ENCODE data around the gene ID4.
A peak's percentile ranks its signal among the peaks of the same experiment; 100 is the strongest.
"Not testable (repeated sequence)": the region's sequence is repeated elsewhere in the genome, so short reads cannot be mapped to it uniquely, and the experiment has no call there.

Gene ID4

GRCh38 chr6:19848465-19849029 is 11.4 kb downstream of the ID4 start:
- no peaks in the 10 kb centered on the region for H3K36me3 ChIP-seq (ENCODE audit: control insufficient read depth, insufficient read depth, low read length)
- peaks cover 18% of the 10 kb centered on the region for H3K4me1 ChIP-seq (ENCODE audit: control insufficient read depth, insufficient read depth, low read length)
- H3K27ac ChIP-seq (ENCODE audit: low read depth, low read length) = no peak overlapping the region
- H3K27me3 ChIP-seq (ENCODE audit: control insufficient read depth, insufficient read depth, low read length) = no peaks in the 10 kb centered on the region
- no peak overlapping the region for H3K9ac ChIP-seq (ENCODE audit: low read depth, low read length)
- no peak overlapping the region for H3K4me3 ChIP-seq (ENCODE audit: low read depth, low read length)
- H3K9me3 ChIP-seq (ENCODE audit: control insufficient read depth, insufficient read depth, low read length) = no peaks in the 10 kb centered on the region

GRCh38 chr6:19849196-19849595 is 12.0 kb downstream of the ID4 start:
- H3K9me3 ChIP-seq (ENCODE audit: control insufficient read depth, insufficient read depth, low read length) = no peaks in the 10 kb centered on the region
- H3K4me1 ChIP-seq (ENCODE audit: control insufficient read depth, insufficient read depth, low read length) = peaks cover 13% of the 10 kb centered on the region
- no peak overlapping the region for H3K4me3 ChIP-seq (ENCODE audit: low read depth, low read length)
- H3K36me3 ChIP-seq (ENCODE audit: control insufficient read depth, insufficient read depth, low read length) = no peaks in the 10 kb centered on the region
- H3K9ac ChIP-seq (ENCODE audit: low read depth, low read length) = no peak overlapping the region
- H3K27ac ChIP-seq (ENCODE audit: low read depth, low read length) = no peak overlapping the region
- no peaks in the 10 kb centered on the region for H3K27me3 ChIP-seq (ENCODE audit: control insufficient read depth, insufficient read depth, low read length)

GRCh38 chr6:19849755-19850154 is 12.6 kb downstream of the ID4 start:
- Histone ChIP-seq H3K9me3 (ENCODE audit: control insufficient read depth, insufficient read depth, low read length) (no peaks in the 10 kb centered on the region), H3K36me3 (ENCODE audit: control insufficient read depth, insufficient read depth, low read length) (no peaks in the 10 kb centered on the region), H3K4me3 (ENCODE audit: low read depth, low read length) (no peak overlapping the region), H3K9ac (ENCODE audit: low read depth, low read length) (no peak overlapping the region), H3K27me3 (ENCODE audit: control insufficient read depth, insufficient read depth, low read length) (no peaks in the 10 kb centered on the region), H3K4me1 (ENCODE audit: control insufficient read depth, insufficient read depth, low read length) (peaks cover 10% of the 10 kb centered on the region), H3K27ac (ENCODE audit: low read depth, low read length) (no peak overlapping the region)

- Histone ChIP-seq H3K4me1 (ENCODE audit: control insufficient read depth, insufficient read depth, low read length) (peaks cover 10% of the 10 kb centered on the region), H3K27ac (ENCODE audit: low read depth, low read length) (peak overlapping the region; percentile 49), H3K9ac (ENCODE audit: low read depth, low read length) (peak overlapping the region; percentile 3; the same call in 1 of the 2 replicates), H3K4me3 (ENCODE audit: low read depth, low read length) (no peak overlapping the region), H3K27me3 (ENCODE audit: control insufficient read depth, insufficient read depth, low read length) (no peaks in the 10 kb centered on the region), H3K36me3 (ENCODE audit: control insufficient read depth, insufficient read depth, low read length) (no peaks in the 10 kb centered on the region), H3K9me3 (ENCODE audit: control insufficient read depth, insufficient read depth, low read length) (no peaks in the 10 kb centered on the region)
Observed at GRCh38 chr6:19851241-19852089, 14.3 kb downstream of the ID4 start.

GRCh38 chr6:19852090-19852457 is 14.9 kb downstream of the ID4 start:
- Histone ChIP-seq H3K4me1 (ENCODE audit: control insufficient read depth, insufficient read depth, low read length) (peaks cover 10% of the 10 kb centered on the region), H3K36me3 (ENCODE audit: control insufficient read depth, insufficient read depth, low read length) (no peaks in the 10 kb centered on the region), H3K27me3 (ENCODE audit: control insufficient read depth, insufficient read depth, low read length) (no peaks in the 10 kb centered on the region), H3K9ac (ENCODE audit: low read depth, low read length) (no peak overlapping the region), H3K9me3 (ENCODE audit: control insufficient read depth, insufficient read depth, low read length) (no peaks in the 10 kb centered on the region), H3K27ac (ENCODE audit: low read depth, low read length) (no peak overlapping the region), H3K4me3 (ENCODE audit: low read depth, low read length) (no peak overlapping the region)

- Histone ChIP-seq H3K27ac (ENCODE audit: low read depth, low read length) (no peak overlapping the region), H3K9ac (ENCODE audit: low read depth, low read length) (no peak overlapping the region), H3K9me3 (ENCODE audit: control insufficient read depth, insufficient read depth, low read length) (no peaks in the 10 kb centered on the region), H3K27me3 (ENCODE audit: control insufficient read depth, insufficient read depth, low read length) (no peaks in the 10 kb centered on the region), H3K4me3 (ENCODE audit: low read depth, low read length) (no peak overlapping the region), H3K36me3 (ENCODE audit: control insufficient read depth, insufficient read depth, low read length) (no peaks in the 10 kb centered on the region), H3K4me1 (ENCODE audit: control insufficient read depth, insufficient read depth, low read length) (peaks cover 10% of the 10 kb centered on the region)
Observed at GRCh38 chr6:19852927-19853326, 15.8 kb downstream of the ID4 start.

GRCh38 chr6:19854421-19855015 is 17.3 kb downstream of the ID4 start:
- H3K4me1 ChIP-seq (ENCODE audit: control insufficient read depth, insufficient read depth, low read length) = peaks cover 10% of the 10 kb centered on the region
- not testable (repeated sequence) for H3K9me3 ChIP-seq (ENCODE audit: control insufficient read depth, insufficient read depth, low read length); H3K9ac ChIP-seq (ENCODE audit: low read depth, low read length); H3K27ac ChIP-seq (ENCODE audit: low read depth, low read length); H3K4me3 ChIP-seq (ENCODE audit: low read depth, low read length); H3K36me3 ChIP-seq (ENCODE audit: control insufficient read depth, insufficient read depth, low read length); H3K27me3 ChIP-seq (ENCODE audit: control insufficient read depth, insufficient read depth, low read length)

GRCh38 chr6:19855536-19855935 is 18.4 kb downstream of the ID4 start:
- H3K27ac ChIP-seq (ENCODE audit: low read depth, low read length) = no peak overlapping the region
- H3K4me1 ChIP-seq (ENCODE audit: control insufficient read depth, insufficient read depth, low read length) = peaks cover 10% of the 10 kb centered on the region
- H3K27me3 ChIP-seq (ENCODE audit: control insufficient read depth, insufficient read depth, low read length) = no peaks in the 10 kb centered on the region
- H3K36me3 ChIP-seq (ENCODE audit: control insufficient read depth, insufficient read depth, low read length) = no peaks in the 10 kb centered on the region
- no peak overlapping the region for H3K9ac ChIP-seq (ENCODE audit: low read depth, low read length)
- H3K4me3 ChIP-seq (ENCODE audit: low read depth, low read length) = no peak overlapping the region
- no peaks in the 10 kb centered on the region for H3K9me3 ChIP-seq (ENCODE audit: control insufficient read depth, insufficient read depth, low read length)

- H3K4me1 ChIP-seq (ENCODE audit: control insufficient read depth, insufficient read depth, low read length) = no peaks in the 10 kb centered on the region
- no peaks in the 10 kb centered on the region for H3K36me3 ChIP-seq (ENCODE audit: control insufficient read depth, insufficient read depth, low read length)
- H3K9me3 ChIP-seq (ENCODE audit: control insufficient read depth, insufficient read depth, low read length) = no peaks in the 10 kb centered on the region
- no peaks in the 10 kb centered on the region for H3K27me3 ChIP-seq (ENCODE audit: control insufficient read depth, insufficient read depth, low read length)
- no peak overlapping the region for H3K27ac ChIP-seq (ENCODE audit: low read depth, low read length)
- no peak overlapping the region for H3K9ac ChIP-seq (ENCODE audit: low read depth, low read length)
- no peak overlapping the region for H3K4me3 ChIP-seq (ENCODE audit: low read depth, low read length)
Observed at GRCh38 chr6:19857139-19857538, 20.0 kb downstream of the ID4 start.

- Histone ChIP-seq H3K27ac (ENCODE audit: low read depth, low read length) (no peak overlapping the region), H3K4me1 (ENCODE audit: control insufficient read depth, insufficient read depth, low read length) (no peaks in the 10 kb centered on the region), H3K9me3 (ENCODE audit: control insufficient read depth, insufficient read depth, low read length) (no peaks in the 10 kb centered on the region), H3K36me3 (ENCODE audit: control insufficient read depth, insufficient read depth, low read length) (no peaks in the 10 kb centered on the region), H3K9ac (ENCODE audit: low read depth, low read length) (no peak overlapping the region), H3K27me3 (ENCODE audit: control insufficient read depth, insufficient read depth, low read length) (no peaks in the 10 kb centered on the region), H3K4me3 (ENCODE audit: low read depth, low read length) (no peak overlapping the region)
Observed at GRCh38 chr6:19857703-19858102, 20.5 kb downstream of the ID4 start.

GRCh38 chr6:19860235-19860877 is 23.2 kb downstream of the ID4 start:
- Histone ChIP-seq H3K9ac (ENCODE audit: low read depth, low read length) (no peak overlapping the region), H3K4me1 (ENCODE audit: control insufficient read depth, insufficient read depth, low read length) (no peaks in the 10 kb centered on the region), H3K9me3 (ENCODE audit: control insufficient read depth, insufficient read depth, low read length) (no peaks in the 10 kb centered on the region), H3K27ac (ENCODE audit: low read depth, low read length) (no peak overlapping the region), H3K27me3 (ENCODE audit: control insufficient read depth, insufficient read depth, low read length) (no peaks in the 10 kb centered on the region), H3K4me3 (ENCODE audit: low read depth, low read length) (no peak overlapping the region), H3K36me3 (ENCODE audit: control insufficient read depth, insufficient read depth, low read length) (no peaks in the 10 kb centered on the region)

Data from HUES48 (cell line).